C4-2B (cell line): ENCODE measurements around the gene GNAT1.

Source experiments
- ZFX ChIP-seq: fragments of 450-650 bp; IDR thresholded peaks from 2 replicates; pipeline ENCODE4 v1.6.1; 2017
- TF ChIP-seq, protein P1 (sequence below): fragments of 450-650 bp; conservative IDR thresholded peaks from 2 replicates; pipeline ENCODE4 v1.5.1; 2017; ENCODE audit warnings: mild to moderate bottlenecking

GRCh38 chr3:50203809-50204803, 12.7 kb downstream of the GNAT1 start:
- TF ChIP-seq, protein P1, sequence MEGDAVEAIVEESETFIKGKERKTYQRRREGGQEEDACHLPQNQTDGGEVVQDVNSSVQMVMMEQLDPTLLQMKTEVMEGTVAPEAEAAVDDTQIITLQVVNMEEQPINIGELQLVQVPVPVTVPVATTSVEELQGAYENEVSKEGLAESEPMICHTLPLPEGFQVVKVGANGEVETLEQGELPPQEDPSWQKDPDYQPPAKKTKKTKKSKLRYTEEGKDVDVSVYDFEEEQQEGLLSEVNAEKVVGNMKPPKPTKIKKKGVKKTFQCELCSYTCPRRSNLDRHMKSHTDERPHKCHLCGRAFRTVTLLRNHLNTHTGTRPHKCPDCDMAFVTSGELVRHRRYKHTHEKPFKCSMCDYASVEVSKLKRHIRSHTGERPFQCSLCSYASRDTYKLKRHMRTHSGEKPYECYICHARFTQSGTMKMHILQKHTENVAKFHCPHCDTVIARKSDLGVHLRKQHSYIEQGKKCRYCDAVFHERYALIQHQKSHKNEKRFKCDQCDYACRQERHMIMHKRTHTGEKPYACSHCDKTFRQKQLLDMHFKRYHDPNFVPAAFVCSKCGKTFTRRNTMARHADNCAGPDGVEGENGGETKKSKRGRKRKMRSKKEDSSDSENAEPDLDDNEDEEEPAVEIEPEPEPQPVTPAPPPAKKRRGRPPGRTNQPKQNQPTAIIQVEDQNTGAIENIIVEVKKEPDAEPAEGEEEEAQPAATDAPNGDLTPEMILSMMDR: no peak
- no peak for TF ChIP-seq ZFX
